Loucy (cell line): Measurements from ENCODE around the gene NUP214.
A peak's percentile ranks its signal among the peaks of the same experiment; 100 is the strongest.

ENCODE experiments used
- H2AFZ ChIP-seq: fragments of 200-600 bp; sonication (generic); 2 replicates; pipeline ENCODE4 v1.6.0; 2016; ENCODE audit warnings: antibody characterized with exemption, mild to moderate bottlenecking, low read length, moderate library complexity
- H3F3A ChIP-seq: fragments of 200-600 bp; 2 replicates; pipeline ENCODE4 v1.6.0; 2016; ENCODE audit warnings: antibody characterized with exemption, low read depth, mild to moderate bottlenecking
- H3K27me3 ChIP-seq: fragments of 200-600 bp; sonication (generic); 2 replicates; pipeline ENCODE4 v1.6.1; 2014; ENCODE audit warnings: low read length, mild to moderate bottlenecking; ENCODE audit not compliant: insufficient read depth, poor library complexity, severe bottlenecking
- H3K36me3 ChIP-seq: fragments of 200-600 bp; sonication (generic); 2 replicates; pipeline ENCODE4 v1.6.1; 2016; ENCODE audit warnings: low read length; ENCODE audit not compliant: insufficient read depth
- H3K4me1 ChIP-seq: fragments of 200-600 bp; sonication (generic); 2 replicates; pipeline ENCODE4 v1.5.1; 2014; ENCODE audit warnings: low read length, mild to moderate bottlenecking; ENCODE audit not compliant: insufficient read depth, poor library complexity, severe bottlenecking
- H3K4me2 ChIP-seq: fragments of 200-600 bp; sonication (generic); 2 replicates; pipeline ENCODE4 v1.6.0; 2014; ENCODE audit warnings: antibody characterized with exemption, low read length, low read depth, mild to moderate bottlenecking; ENCODE audit not compliant: poor library complexity, severe bottlenecking
- H3K4me3 ChIP-seq: fragments of 200-600 bp; sonication (generic); 2 replicates; pipeline ENCODE4 v1.5.1; 2014; ENCODE audit warnings: low read length, mild to moderate bottlenecking, mixed read lengths; ENCODE audit not compliant: poor library complexity, severe bottlenecking
- H3K79me2 ChIP-seq: fragments of 200-600 bp; sonication (generic); 2 replicates; pipeline ENCODE4 v1.6.1; 2014; ENCODE audit warnings: low read length; ENCODE audit not compliant: insufficient read depth
- H3K9ac ChIP-seq: fragments of 200-600 bp; sonication (generic); 2 replicates; pipeline ENCODE4 v1.6.0; 2014; ENCODE audit warnings: mild to moderate bottlenecking, low read depth, low read length, moderate library complexity; ENCODE audit not compliant: poor library complexity, severe bottlenecking
- H3K9me2 ChIP-seq: fragments of 200-600 bp; sonication (generic); replicated peaks from 2 replicates; pipeline ENCODE4 v1.6.1; 2016; ENCODE audit warnings: low read depth, low read length, mixed read lengths
- H3K9me3 ChIP-seq: fragments of 200-600 bp; sonication (generic); 2 replicates; pipeline ENCODE4 v1.6.1; 2014; ENCODE audit warnings: mild to moderate bottlenecking, antibody characterized with exemption, low read length, low read depth; ENCODE audit not compliant: insufficient read depth
- H4K20me1 ChIP-seq: fragments of 200-600 bp; sonication (generic); 2 replicates; pipeline ENCODE4 v1.6.0; 2014; ENCODE audit warnings: antibody characterized with exemption, low read length, mild to moderate bottlenecking; ENCODE audit not compliant: insufficient read depth, poor library complexity, severe bottlenecking
- EZH2phosphoT487 ChIP-seq: fragments of 200-600 bp; IDR thresholded peaks from 2 replicates; pipeline ENCODE4 v1.6.1; 2018; ENCODE audit warnings: antibody characterized with exemption, mild to moderate bottlenecking, moderate library complexity, borderline replicate concordance
- TF ChIP-seq, protein P1 (sequence below): fragments of 200-600 bp; sonication (generic); conservative IDR thresholded peaks from 2 replicates; pipeline ENCODE4 v1.5.1; 2014; ENCODE audit warnings: mild to moderate bottlenecking, antibody characterized with exemption, low read length

Gene NUP214

DNA sequence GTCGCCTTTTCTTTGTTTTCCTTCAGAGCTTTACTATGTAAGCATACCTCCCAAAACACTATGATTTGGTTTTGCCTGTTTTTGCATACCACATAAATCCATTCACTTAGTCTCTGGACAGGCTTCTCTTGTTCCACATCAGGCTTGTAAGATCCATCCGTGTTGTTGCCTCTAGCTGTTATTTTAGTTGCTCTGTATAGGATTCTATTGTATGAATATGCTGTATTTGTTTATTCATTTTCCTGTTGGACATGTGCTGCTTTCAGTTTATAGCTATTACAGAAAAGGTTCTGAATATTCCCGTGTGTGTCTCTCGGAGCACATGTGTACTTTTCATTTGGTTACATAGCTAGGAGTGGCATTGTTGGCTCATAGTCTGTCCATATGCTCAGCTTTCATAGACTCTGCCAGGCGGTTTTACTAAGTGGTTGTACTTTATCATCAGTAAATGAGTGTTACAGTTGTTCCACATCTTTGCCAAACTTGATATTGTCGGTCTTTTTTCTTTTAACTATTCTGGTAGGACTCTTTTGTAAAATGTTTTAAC lies 41.8 kb downstream of the NUP214 start:
- Histone ChIP-seq H3K9me3 (no peaks in the 10 kb centered on the region), H2AFZ (no peak overlapping the region), H3K9ac (no peak overlapping the region), H3K4me2 (peak overlapping the region; percentile 20), H3K4me3 (no peak overlapping the region), H3F3A (no peaks in the 10 kb centered on the region; the same call in 1 of the 2 replicates), H4K20me1 (peaks cover 75% of the 10 kb centered on the region), H3K4me1 (peaks cover 4% of the 10 kb centered on the region), H3K27me3 (no peaks in the 10 kb centered on the region), H3K36me3 (peaks cover 76% of the 10 kb centered on the region), H3K79me2 (peaks cover 89% of the 10 kb centered on the region), H3K9me2 (no peaks in the 10 kb centered on the region)
- TF ChIP-seq, protein P1, sequence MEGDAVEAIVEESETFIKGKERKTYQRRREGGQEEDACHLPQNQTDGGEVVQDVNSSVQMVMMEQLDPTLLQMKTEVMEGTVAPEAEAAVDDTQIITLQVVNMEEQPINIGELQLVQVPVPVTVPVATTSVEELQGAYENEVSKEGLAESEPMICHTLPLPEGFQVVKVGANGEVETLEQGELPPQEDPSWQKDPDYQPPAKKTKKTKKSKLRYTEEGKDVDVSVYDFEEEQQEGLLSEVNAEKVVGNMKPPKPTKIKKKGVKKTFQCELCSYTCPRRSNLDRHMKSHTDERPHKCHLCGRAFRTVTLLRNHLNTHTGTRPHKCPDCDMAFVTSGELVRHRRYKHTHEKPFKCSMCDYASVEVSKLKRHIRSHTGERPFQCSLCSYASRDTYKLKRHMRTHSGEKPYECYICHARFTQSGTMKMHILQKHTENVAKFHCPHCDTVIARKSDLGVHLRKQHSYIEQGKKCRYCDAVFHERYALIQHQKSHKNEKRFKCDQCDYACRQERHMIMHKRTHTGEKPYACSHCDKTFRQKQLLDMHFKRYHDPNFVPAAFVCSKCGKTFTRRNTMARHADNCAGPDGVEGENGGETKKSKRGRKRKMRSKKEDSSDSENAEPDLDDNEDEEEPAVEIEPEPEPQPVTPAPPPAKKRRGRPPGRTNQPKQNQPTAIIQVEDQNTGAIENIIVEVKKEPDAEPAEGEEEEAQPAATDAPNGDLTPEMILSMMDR: no peak
- no peak for TF ChIP-seq EZH2phosphoT487

DNA sequence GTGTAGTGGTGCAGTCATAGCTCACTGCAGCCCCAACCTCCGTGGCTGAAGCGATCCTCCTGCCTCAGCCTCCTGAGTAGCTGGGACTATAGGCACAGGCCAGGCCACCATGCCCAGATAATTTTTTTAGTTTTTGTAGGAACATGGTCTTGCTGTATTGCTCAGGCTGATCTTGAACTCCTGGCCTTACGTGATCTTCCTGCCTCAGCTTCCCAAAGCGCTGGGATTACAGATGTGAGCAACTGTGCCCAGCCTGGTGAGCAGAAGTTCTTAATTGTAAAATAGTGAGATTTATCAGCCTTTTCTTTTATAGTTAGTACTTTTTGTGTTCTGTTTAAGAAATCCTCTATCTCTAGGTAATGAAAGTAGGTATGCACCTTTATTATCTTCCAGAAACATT lies 42.5 kb downstream of the NUP214 start:
- TF ChIP-seq, protein P1: no peak
- TF ChIP-seq EZH2phosphoT487: no peak
- Histone ChIP-seq H3F3A (no peaks in the 10 kb centered on the region; the same call in 1 of the 2 replicates), H2AFZ (no peak overlapping the region), H3K79me2 (peaks cover 89% of the 10 kb centered on the region), H3K4me2 (peak overlapping the region; percentile 20), H3K9me2 (no peaks in the 10 kb centered on the region), H3K9me3 (no peaks in the 10 kb centered on the region), H3K4me3 (no peak overlapping the region), H4K20me1 (peaks cover 75% of the 10 kb centered on the region), H3K9ac (no peak overlapping the region), H3K27me3 (no peaks in the 10 kb centered on the region), H3K4me1 (peaks cover 4% of the 10 kb centered on the region), H3K36me3 (peaks cover 75% of the 10 kb centered on the region)

DNA sequence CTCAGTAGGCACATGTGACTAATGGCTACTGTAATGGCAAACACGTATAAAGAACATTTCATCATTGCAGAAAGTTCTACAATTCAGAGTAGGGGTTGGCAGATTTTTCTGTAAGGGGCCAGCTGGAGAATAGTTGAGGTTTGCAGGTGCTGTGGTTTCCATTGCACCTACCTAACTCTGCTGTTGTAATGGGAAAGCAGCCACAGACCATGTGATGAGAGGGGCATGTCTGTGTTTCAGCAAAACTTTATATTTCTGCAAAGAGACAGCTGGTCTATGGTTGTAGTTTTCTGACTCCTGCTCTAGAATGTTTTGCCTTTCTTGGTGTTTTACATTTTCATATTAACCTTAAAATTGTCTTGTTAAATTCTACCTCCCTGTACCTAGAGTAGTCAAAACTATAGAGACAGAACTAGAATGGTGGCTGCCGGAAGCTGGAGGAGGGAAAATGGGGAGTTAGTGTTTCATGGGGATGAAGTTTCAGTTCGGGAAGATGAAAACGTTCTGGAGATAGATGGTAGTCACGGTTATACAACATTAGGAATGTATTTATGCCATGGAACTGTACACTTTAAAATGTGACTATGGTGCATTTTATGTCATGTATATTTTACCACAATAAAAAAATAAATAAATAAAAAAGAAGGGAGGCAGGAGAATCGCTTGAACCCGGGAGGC lies 44.3 kb downstream of the NUP214 start:
- Histone ChIP-seq H3K9me3 (no peaks in the 10 kb centered on the region), H3K27me3 (no peaks in the 10 kb centered on the region), H3K4me3 (no peak overlapping the region), H3K4me2 (no peak overlapping the region), H3K9me2 (no peaks in the 10 kb centered on the region), H3K36me3 (peaks cover 73% of the 10 kb centered on the region), H3K9ac (no peak overlapping the region), H4K20me1 (peaks cover 82% of the 10 kb centered on the region), H3K79me2 (peaks cover 83% of the 10 kb centered on the region), H3F3A (no peaks in the 10 kb centered on the region; the same call in 1 of the 2 replicates), H2AFZ (no peak overlapping the region), H3K4me1 (peaks cover 4% of the 10 kb centered on the region)
- TF ChIP-seq EZH2phosphoT487: no peak
- TF ChIP-seq, protein P1: no peak
